ENCODE measurements around the gene POLE. TPM values are rescaled to one million over a fixed set of nuclear protein-coding genes. Genes with fewer than 3 reads are reported as not detected.
A peak's percentile ranks its signal among the peaks of the same experiment; 100 is the strongest.

The POLE gene
- total RNA-seq, 1 experiment from 2014 or later, result 147 TPM

DNA sequence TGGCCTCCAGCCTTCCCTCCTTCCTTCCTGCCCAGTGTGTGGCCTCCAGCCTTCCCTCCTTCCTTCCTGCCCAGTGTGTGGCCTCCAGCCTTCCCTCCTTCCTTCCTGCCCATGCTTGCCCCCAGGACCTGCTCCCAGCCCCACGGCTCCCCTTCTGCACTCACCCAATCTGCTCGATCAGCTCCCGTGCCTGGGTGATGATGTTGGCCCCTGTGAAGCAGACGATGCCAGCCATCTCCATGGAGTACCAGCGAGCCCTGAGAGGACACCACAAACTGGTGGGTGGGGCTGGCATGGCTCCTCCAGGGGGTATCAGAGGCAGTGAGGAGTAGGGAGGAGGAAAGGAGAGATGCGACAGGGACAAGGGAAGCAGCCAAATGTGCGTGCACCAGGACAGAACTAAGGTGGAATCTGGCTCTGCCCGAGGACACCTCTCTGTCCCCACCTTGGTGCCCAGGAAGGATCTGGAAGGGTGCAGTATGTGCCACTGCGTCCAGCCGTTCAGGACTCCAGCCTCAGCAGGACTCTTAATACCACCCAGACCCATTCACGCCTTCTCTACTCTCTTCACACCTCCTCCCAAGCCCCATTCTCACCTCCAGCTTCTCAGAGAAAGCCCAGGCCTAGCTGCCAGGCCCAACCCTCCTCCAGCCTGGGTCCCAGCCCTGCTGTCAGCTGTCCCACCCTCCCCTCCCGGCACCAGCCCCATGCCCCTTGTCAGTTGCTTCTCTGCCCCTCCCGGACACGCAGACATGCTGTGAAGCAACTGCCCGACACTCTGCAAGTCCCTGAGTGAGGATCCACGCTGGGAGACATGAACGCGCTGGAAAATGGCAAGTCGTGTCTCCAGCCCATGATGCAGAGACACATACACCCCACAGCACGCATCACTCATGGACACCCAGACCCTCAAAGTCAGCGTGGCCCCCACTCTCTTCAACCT lies 22.7 kb downstream of the POLE start:
- H3K14ac ChIP-seq (ENCODE audit: insufficient read depth, low read length), result no peak overlapping the region
- no peak overlapping the region for H2AK5ac ChIP-seq (ENCODE audit: insufficient read length, low read length)
- H3K56ac ChIP-seq (ENCODE audit: insufficient read length, low read depth, low read length), result no peak overlapping the region
- Mint-ChIP-seq H3K9me3 (no peaks in the 10 kb centered on the region), H3K36me3 (ENCODE audit: insufficient read depth in 1 of 3, low read depth in 3 of 3) (peaks cover 70 to 98% (median 95%) of the 10 kb centered on the region in 3 experiments; a peak in 6 of 7 replicates), H3K27ac (peak overlapping the region in 1 of 3 experiments; percentile 68; a peak in 3 of 7 replicates), H3K4me1 (no peaks in the 10 kb centered on the region), H3K4me3 (peak overlapping the region in 1 of 2 experiments; percentile 38; a peak in 1 of 5 replicates), H3K27me3 (ENCODE audit: low read depth) (no peaks in the 10 kb centered on the region)
- no peak overlapping the region for H2BK15ac ChIP-seq (ENCODE audit: low read depth, low read length)
- H3K18ac ChIP-seq (ENCODE audit: insufficient read length, low read depth, low read length), result no peak overlapping the region
- no peak overlapping the region for H2BK5ac ChIP-seq (ENCODE audit: insufficient read length, low read length)
- H2AFZ ChIP-seq (ENCODE audit: low read length), result no peak overlapping the region
- no peaks in the 10 kb centered on the region for H3K23me2 ChIP-seq (ENCODE audit: insufficient read length, low read depth, low read length, poor library complexity, severe bottlenecking)
- no peak overlapping the region for H2BK12ac ChIP-seq (ENCODE audit: insufficient read length, low read depth, low read length)
- H2BK20ac ChIP-seq (ENCODE audit: low read depth, low read length, poor library complexity, severe bottlenecking), result no peak overlapping the region
- H3T11ph ChIP-seq (ENCODE audit: low read length), result no peak overlapping the region
- H3K23ac ChIP-seq (ENCODE audit: insufficient read length, low read depth, low read length), result no peak overlapping the region
- no peak overlapping the region for H2BK120ac ChIP-seq (ENCODE audit: low read depth, low read length, poor library complexity, severe bottlenecking)
- H3K79me1 ChIP-seq (ENCODE audit: insufficient read depth, low read depth, low read length, poor library complexity, severe bottlenecking), result no peaks in the 10 kb centered on the region
- no peak overlapping the region for H4K8ac ChIP-seq (replicated peaks; ENCODE audit: insufficient read length, low read depth, low read length)
- H3K9me3 ChIP-seq (ENCODE audit: control insufficient read depth, low read depth, low read length), result no peaks in the 10 kb centered on the region
- H4K20me1 ChIP-seq (ENCODE audit: control insufficient read depth, insufficient read depth, insufficient read length), result no peaks in the 10 kb centered on the region
- no peaks in the 10 kb centered on the region for H3K4me1 ChIP-seq (ENCODE audit: insufficient read depth, low read length)
- DNase-seq, result no peak
- no peak overlapping the region for H3K4me2 ChIP-seq (ENCODE audit: insufficient read depth, insufficient read length, low read length)
- H4K5ac ChIP-seq (ENCODE audit: insufficient read length, low read depth, low read length), result no peak overlapping the region
- no peaks in the 10 kb centered on the region for H3K79me2 ChIP-seq (ENCODE audit: insufficient read depth, low read length)
- no CpG with 5 or more reads among the region's 21 CpGs for WGBS (ENCODE audit: extremely low coverage, insufficient read length, low lambda C conversion rate)
- no peak overlapping the region for H3K9ac ChIP-seq (ENCODE audit: extremely low read depth, insufficient read length, low read length)
- no peak overlapping the region for H3K4ac ChIP-seq (ENCODE audit: low read depth, low read length)
- H3K27ac ChIP-seq (ENCODE audit: insufficient read length, low read depth, low read length), result no peak overlapping the region
- TF ChIP-seq, protein P1, sequence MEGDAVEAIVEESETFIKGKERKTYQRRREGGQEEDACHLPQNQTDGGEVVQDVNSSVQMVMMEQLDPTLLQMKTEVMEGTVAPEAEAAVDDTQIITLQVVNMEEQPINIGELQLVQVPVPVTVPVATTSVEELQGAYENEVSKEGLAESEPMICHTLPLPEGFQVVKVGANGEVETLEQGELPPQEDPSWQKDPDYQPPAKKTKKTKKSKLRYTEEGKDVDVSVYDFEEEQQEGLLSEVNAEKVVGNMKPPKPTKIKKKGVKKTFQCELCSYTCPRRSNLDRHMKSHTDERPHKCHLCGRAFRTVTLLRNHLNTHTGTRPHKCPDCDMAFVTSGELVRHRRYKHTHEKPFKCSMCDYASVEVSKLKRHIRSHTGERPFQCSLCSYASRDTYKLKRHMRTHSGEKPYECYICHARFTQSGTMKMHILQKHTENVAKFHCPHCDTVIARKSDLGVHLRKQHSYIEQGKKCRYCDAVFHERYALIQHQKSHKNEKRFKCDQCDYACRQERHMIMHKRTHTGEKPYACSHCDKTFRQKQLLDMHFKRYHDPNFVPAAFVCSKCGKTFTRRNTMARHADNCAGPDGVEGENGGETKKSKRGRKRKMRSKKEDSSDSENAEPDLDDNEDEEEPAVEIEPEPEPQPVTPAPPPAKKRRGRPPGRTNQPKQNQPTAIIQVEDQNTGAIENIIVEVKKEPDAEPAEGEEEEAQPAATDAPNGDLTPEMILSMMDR (conservative IDR thresholded peaks at IDR 0.05), result no peak
- no peaks in the 10 kb centered on the region for H3K27me3 ChIP-seq (ENCODE audit: insufficient read depth, low read length)
- H4K91ac ChIP-seq (ENCODE audit: insufficient read length, low read depth, low read length), result no peak overlapping the region

All from H9 (cell line).